GM12874 (cell line): ENCODE measurements around the gene STMN3.

ENCODE experiments used
- CTCF ChIP-seq: IDR thresholded peaks from 2 replicates; pipeline ENCODE4 v1.5.1; 2011; ENCODE audit warnings: low read depth, mild to moderate bottlenecking, control low read depth, low read length, moderate library complexity; ENCODE audit not compliant: insufficient read depth

Gene STMN3

GRCh38 chr20:63661108-63661507 is 7.9 kb upstream of the STMN3 start:
- TF ChIP-seq CTCF, result no peak

GRCh38 chr20:63660622-63661021 is 7.4 kb upstream of the STMN3 start:
- no peak for TF ChIP-seq CTCF

GRCh38 chr20:63659370-63659769 is 6.1 kb upstream of the STMN3 start:
- no peak for TF ChIP-seq CTCF

GRCh38 chr20:63658749-63659187 is 5.5 kb upstream of the STMN3 start:
- no peak for TF ChIP-seq CTCF

- no peak for TF ChIP-seq CTCF
Observed at GRCh38 chr20:63657937-63658748, 4.9 kb upstream of the STMN3 start, which contains the start of gene RTEL1. RTEL1 (plus strand) TSS chr20:63658312; CDS start chr20:63659403, 1,091 bp downstream.

GRCh38 chr20:63657260-63657936 is 4.2 kb upstream of the STMN3 start:
- TF ChIP-seq CTCF, result no peak

- TF ChIP-seq CTCF, result no peak
Observed at GRCh38 chr20:63656451-63656850, 3.2 kb upstream of the STMN3 start.
